Stimulated activated CD8-positive, alpha-beta memory T cell treated with anti-CD3 and anti-CD28 coated beads, Interleukin-7, amount 100 ng/mL, for 24 hours (primary cell): ENCODE data around the gene TCP11L1.
"Not testable (repeated sequence)": the region's sequence is repeated elsewhere in the genome, so short reads cannot be mapped to it uniquely, and the experiment has no call there.

Source experiments
- DNase-seq: peaks from one replicate; pipeline ENCODE4 v3.0.0-alpha.2; 2020; ENCODE audit warnings: low read depth

The TCP11L1 gene

DNA sequence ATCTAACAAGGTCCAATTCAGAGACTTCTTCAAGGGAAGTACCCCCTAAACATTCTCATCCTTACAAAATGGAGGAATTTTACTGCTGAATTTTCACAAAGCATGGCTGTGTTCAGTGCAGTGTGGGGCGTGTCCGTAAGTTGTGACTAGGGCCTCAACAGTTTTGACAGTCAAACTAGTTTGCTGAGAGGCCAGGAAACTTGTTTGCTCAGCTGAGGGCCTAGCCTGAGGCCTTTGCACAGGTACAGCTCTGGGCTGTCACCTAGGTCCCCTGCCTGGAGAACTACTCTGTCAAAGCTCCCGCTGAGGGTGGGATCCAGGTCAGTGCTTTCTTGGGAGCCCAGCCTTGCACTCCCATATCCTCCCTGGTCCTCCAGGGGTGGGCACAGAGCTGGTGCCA, 27.9 kb downstream of the TCP11L1 start:
- no peak for DNase-seq

DNA sequence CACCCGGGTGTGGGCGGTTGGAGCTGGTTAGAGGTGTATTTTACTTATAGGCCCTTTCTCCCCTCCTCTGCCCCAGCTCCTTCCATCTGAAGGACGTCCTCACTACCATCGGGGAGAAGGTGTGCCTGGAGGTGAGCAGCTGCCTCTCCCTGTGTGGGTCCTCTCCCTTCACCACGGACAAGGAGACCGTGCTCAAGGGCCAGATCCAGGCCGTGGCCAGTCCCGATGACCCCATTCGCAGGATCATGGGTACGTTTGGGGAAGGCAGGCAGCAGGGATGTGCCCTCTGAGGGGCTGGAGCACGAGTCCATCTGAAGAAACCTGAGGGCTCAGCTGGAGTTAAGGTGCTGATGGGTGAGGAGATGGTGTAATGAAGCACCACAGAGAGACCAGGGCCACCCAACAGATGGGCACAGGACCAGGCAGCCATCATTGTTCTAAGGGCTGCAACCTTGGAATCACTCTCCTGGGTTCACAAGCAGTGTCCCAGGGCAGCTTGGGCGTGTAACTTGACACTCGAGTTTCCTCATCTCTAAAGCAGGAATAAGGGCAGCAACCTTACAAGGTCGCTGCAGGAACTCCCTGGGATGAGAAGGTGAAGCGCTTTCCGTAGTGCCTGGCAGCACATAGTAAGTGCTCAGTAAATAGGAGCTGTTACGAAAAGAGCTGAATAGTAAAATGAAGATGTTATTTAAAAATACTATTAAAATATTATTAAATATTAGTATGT, 29.4 kb downstream of the TCP11L1 start:
- DNase-seq: no peak

DNA sequence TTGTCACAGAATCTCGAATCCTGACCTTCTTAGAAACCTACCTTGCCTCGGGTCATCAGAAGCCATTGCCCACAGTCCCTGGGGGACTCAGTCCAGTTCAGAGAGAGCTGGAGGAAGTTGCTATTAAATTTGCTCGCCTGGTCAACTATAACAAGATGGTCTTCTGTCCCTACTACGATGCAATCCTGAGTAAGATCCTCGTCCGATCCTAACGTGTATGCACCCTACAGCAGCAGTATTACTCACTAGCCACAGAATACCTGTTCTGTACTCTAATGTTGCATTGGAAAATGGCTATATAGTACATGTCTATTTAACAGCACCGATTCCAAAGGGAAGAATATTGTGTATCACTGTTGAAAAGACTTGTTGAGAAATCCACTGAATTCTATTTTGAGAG, 33.1 kb downstream of the TCP11L1 start:
- no peak for DNase-seq

DNA sequence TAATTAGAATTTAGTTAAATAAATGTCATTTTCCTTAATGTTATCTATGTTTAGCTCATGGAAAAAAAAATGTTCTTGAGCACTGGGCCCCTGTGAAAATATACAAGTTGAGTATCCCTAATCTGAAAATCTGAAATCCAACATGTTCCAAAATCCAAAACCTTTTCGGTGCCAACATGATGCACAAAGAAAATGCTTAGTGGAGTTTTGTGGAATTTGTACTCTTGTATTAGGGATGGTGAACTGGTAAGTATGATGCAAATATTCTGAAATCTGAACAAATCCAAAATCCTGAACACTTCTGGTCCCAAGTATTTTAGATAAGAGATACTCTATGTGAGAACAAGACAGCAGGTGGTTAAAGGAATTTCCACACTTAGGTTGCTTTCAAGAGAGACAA, 44.5 kb downstream of the TCP11L1 start:
- no peak for DNase-seq

DNA sequence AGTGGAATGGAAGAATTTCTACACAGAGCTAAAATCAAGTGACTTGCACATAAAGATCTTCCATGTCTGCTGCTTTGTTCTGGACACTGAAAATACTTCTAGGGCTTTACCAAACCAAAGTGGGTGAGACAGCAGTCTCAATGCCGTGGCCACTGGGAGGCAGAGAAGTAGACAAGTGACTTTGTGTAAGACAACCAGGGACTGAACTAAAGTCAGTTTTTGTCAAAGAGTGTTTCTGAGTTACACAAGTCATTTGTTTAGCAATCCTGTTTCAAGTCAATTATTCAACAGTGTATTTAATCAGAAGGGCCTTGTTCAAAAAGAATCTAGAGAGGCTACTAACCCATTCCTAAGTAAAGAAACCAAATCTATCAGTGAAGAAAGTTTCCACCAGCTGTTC, 46.6 kb downstream of the TCP11L1 start:
- no peak for DNase-seq

DNA sequence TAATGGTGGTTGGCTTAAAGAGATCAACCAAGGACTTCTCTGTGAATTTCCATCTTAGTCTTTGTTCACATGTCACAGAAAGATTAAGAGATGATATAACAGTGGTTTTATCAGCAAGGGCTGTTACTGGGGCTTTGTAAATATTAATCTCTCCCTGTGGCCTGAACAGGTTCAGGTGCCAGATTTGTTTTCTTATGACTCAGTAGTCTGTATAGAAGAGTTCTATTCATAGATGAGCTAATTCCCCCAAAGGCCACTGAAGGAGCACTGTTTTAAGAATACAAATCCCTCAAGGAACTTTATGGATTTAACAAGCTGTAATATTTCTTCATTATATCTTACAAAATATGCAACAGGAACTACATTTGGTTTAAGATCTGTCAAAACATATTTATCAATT, 50.4 kb downstream of the TCP11L1 start:
- no peak for DNase-seq

DNA sequence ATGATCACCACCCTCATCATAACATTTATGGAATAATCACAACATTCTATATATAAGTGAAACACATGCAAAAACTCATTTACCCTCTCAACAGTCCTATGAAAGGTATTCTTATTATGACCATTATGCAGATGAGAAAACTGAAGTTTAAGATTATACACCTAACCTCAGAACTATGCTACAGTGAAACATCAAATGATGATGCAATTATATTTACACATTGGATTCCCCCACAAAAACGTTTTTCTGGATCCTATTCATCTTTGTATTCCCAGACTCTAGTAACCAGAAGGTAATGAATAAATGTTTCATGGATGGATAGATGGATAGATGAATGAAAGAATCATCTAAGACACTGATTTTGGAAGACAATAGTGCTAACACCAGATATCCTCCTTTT, 54.8 kb downstream of the TCP11L1 start:
- DNase-seq: no peak

DNA sequence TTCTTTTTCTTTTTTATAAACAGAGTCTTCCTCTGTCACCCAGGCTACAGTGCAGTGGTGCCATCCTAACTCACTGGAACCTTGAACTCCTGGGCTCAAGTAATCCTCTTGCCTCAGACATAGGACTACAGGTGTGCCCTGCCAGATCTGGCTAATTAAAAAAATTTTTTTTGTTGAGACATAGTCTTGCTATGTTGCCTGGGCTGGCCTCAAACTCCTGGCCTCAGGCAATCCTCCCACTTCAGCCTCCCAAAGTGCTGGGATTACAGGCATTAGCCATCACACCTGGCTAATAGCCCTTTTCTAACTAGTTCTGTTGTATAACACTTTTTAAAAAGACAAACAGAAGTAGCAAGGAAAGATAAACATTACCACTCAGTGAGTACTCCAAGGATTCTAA, 64.5 kb downstream of the TCP11L1 start:
- DNase-seq: no peak

GRCh38 chr11:33109294-33109895, 70.0 kb downstream of the TCP11L1 start:
- no peak for DNase-seq

DNA sequence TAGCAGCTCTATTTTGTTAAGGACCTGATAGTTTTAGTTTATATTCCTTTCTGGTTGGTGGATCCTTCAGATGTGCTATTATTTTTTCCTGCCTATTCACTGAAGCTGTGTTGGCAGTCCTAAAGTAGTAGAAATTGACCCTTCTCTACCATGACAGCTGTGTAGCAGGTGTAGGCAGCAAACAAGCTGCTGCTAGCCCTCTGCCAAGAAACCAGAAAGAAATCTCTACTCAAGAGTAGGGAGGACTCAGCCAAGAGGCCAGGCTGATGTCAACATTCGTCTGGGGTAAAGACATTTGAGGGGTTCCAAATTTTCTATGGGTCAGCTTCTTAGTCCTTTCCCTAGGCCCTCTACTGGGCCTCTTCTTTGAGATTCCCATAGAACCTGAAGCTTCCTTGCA, 70.7 kb downstream of the TCP11L1 start:
- no peak for DNase-seq

DNA sequence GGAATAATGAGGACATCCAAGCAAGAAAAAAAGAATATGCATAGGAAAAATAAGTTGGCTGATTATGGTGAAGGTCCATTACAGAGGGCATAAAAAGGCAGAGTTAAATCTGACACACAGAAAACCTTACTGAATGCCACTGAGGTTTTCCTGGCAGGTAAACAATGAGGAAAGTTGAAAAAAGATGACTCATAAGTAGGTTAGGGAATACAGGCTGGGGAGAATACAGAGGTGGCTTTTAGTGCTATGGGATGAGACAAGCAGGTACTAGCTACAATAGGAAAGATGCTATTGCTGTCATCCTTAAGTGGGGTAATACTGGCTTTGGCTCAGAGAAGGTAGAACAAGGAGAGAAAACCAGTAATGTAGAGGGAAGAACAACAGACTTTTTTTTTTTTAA, 77.2 kb downstream of the TCP11L1 start:
- no peak for DNase-seq

DNA sequence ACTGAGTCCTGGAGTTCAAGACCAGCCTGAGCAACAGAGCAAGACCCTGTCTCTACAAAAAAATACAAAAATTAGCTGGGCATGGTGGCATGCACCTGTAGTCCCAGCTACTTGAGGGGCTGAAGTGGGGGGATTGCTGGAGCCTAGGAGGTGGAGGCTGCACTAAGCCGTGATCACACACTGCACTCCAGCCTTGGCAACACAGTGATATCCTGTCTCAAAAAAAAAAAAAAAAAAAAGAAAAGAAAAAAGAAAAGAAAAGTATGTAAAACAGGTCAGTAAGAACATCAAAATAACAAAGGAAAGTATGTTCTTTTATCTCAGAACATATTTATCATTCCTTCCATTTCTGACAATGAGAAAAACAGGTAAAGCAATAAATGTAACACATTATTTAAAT, 83.3 kb downstream of the TCP11L1 start:
- not testable (repeated sequence) for DNase-seq
